GM12878 (cell line): ENCODE data around the gene DIS3L.
"Not testable (repeated sequence)": the region's sequence is repeated elsewhere in the genome, so short reads cannot be mapped to it uniquely, and the experiment has no call there.

ENCODE experiments used
- BHLHE40 ChIP-seq, 2 experiments: fragments of 450-650 bp in 1 of 2; IDR thresholded peaks; 2 replicates each; pipeline ENCODE4 v1.6.1; 2011 to 2017; ENCODE audit warnings: low read depth in 2 of 2, borderline replicate concordance in 1 of 2, improper control_type of control experiment in 1 of 2, low read length in 1 of 2, mild to moderate bottlenecking in 1 of 2
- CBX3 ChIP-seq: fragments of 200-600 bp; sonication (generic); IDR thresholded peaks from 2 replicates; pipeline ENCODE4 v1.6.1; 2016; ENCODE audit warnings: low read depth, borderline replicate concordance
- EZH2 ChIP-seq: IDR thresholded peaks from 2 replicates; pipeline ENCODE4 v1.6.1; 2012; ENCODE audit warnings: low read depth, mild to moderate bottlenecking, control low read depth, inconsistent platforms, low read length, borderline replicate concordance; ENCODE audit not compliant: control insufficient read depth
- HDAC2 ChIP-seq: fragments of 200-600 bp; sonication (generic); IDR thresholded peaks from 2 replicates; pipeline ENCODE4 v1.6.1; 2017
- NFIC ChIP-seq: IDR thresholded peaks from 2 replicates; pipeline ENCODE4 v1.6.1; 2012; ENCODE audit warnings: low read depth, mild to moderate bottlenecking, inconsistent platforms, low read length, moderate library complexity
- POLR2A ChIP-seq: IDR thresholded peaks from 2 replicates; pipeline ENCODE4 v1.6.1; 2011; ENCODE audit warnings: low read depth, mild to moderate bottlenecking, low read length
- POLR2AphosphoS2 ChIP-seq: IDR thresholded peaks from 2 replicates; pipeline ENCODE4 v1.6.1; 2011; ENCODE audit warnings: low read depth, mild to moderate bottlenecking, low read length, improper control_type of control experiment, moderate library complexity
- SUPT20H ChIP-seq: IDR thresholded peaks from 2 replicates; pipeline ENCODE4 v1.6.1; 2011; ENCODE audit warnings: low read depth, mild to moderate bottlenecking, low read length, moderate library complexity, borderline replicate concordance; ENCODE audit not compliant: control insufficient read depth
- ZNF274 ChIP-seq: IDR thresholded peaks from one replicate; pipeline ENCODE4 v1.8.0; 2011; ENCODE audit not compliant: insufficient read length, insufficient read depth
- TF ChIP-seq, protein P1 (sequence below): IDR thresholded peaks from 2 replicates; pipeline ENCODE4 v1.6.1; 2012; ENCODE audit warnings: mild to moderate bottlenecking, low read depth, low read length

DNA sequence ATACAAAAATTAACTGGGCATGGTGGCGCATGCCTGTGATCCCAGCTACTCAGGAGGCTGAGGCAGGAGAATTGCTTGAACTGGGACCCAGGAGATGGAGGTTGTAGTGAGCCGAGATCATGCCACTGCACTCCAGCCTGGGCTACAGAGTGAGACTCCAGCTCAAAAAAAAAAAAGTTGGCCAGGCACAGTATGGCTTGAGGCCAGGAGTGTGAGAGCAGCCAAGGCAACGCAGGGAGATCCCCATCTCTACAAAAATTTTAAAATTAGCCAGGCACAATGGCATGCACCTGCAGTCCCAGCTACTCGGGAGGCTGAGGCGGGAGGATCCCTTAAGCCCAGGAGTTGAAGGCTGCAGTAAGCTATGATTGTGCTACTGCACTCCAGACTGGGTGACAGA, 55.2 kb downstream of the DIS3L start:
- TF ChIP-seq POLR2AphosphoS2; CBX3; ZNF274; POLR2A; EZH2; HDAC2; SUPT20H; NFIC; BHLHE40 (IDR thresholded peaks at IDR 0.05; ENCODE audit: borderline replicate concordance in 1 of 2, low read depth in 2 of 2, low read length in 1 of 2): not testable (repeated sequence)
- TF ChIP-seq, protein P1, sequence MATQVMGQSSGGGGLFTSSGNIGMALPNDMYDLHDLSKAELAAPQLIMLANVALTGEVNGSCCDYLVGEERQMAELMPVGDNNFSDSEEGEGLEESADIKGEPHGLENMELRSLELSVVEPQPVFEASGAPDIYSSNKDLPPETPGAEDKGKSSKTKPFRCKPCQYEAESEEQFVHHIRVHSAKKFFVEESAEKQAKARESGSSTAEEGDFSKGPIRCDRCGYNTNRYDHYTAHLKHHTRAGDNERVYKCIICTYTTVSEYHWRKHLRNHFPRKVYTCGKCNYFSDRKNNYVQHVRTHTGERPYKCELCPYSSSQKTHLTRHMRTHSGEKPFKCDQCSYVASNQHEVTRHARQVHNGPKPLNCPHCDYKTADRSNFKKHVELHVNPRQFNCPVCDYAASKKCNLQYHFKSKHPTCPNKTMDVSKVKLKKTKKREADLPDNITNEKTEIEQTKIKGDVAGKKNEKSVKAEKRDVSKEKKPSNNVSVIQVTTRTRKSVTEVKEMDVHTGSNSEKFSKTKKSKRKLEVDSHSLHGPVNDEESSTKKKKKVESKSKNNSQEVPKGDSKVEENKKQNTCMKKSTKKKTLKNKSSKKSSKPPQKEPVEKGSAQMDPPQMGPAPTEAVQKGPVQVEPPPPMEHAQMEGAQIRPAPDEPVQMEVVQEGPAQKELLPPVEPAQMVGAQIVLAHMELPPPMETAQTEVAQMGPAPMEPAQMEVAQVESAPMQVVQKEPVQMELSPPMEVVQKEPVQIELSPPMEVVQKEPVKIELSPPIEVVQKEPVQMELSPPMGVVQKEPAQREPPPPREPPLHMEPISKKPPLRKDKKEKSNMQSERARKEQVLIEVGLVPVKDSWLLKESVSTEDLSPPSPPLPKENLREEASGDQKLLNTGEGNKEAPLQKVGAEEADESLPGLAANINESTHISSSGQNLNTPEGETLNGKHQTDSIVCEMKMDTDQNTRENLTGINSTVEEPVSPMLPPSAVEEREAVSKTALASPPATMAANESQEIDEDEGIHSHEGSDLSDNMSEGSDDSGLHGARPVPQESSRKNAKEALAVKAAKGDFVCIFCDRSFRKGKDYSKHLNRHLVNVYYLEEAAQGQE: not testable (repeated sequence)
